ENCODE data around the gene OTOP3.

- TF ChIP-seq EP300 (IDR thresholded peaks at IDR 0.05) (no peak), CTCF (IDR thresholded peaks at IDR 0.05) (no peak), POLR2A (IDR thresholded peaks at IDR 0.05) (no peak)
Measured at GRCh38 chr17:74994440-74994839, 58.7 kb downstream of the OTOP3 start.
